VCaP (cell line): Measurements from ENCODE around the gene KLHL29.

Experiments used
- H3K27ac ChIP-seq: fragments of 450-650 bp; 2 replicates; pipeline ENCODE4 v1.5.1; 2017
- TF ChIP-seq, protein P1 (sequence below): fragments of 450-650 bp; conservative IDR thresholded peaks from 2 replicates; pipeline ENCODE4 v1.5.1; 2017; ENCODE audit warnings: mild to moderate bottlenecking, moderate library complexity

Gene KLHL29

DNA sequence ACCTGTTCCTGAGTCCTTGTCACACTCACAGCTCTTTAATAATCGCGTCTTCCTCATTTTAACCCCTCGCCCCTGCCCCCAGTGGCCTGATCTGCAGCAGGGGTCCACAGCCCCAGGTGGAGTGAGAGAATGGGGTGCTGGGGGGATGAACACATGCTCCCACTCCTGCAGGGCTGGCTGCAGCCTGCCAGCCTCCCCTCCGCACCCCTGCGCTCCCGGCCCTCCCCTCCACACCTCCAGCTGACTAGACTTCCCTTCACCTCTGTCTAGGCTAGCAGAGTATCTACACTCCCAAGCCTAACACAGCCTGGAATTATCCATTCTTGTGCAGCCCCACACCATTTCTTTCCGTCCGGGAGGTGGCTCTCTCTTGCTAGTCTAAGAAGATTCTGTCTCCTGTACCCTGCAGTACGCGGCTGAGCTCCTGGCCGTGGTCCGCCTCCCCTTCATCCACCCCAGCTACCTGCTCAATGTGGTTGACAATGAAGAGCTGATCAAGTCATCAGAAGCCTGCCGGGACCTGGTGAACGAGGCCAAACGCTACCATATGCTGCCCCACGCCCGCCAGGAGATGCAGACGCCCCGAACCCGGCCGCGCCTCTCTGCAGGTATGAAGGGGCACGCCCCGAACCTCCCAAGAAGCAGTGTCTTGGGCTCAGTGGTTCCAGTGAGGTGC, 310.4 kb downstream of the KLHL29 start:
- H3K27ac ChIP-seq, result no peak overlapping the region
- TF ChIP-seq, protein P1, sequence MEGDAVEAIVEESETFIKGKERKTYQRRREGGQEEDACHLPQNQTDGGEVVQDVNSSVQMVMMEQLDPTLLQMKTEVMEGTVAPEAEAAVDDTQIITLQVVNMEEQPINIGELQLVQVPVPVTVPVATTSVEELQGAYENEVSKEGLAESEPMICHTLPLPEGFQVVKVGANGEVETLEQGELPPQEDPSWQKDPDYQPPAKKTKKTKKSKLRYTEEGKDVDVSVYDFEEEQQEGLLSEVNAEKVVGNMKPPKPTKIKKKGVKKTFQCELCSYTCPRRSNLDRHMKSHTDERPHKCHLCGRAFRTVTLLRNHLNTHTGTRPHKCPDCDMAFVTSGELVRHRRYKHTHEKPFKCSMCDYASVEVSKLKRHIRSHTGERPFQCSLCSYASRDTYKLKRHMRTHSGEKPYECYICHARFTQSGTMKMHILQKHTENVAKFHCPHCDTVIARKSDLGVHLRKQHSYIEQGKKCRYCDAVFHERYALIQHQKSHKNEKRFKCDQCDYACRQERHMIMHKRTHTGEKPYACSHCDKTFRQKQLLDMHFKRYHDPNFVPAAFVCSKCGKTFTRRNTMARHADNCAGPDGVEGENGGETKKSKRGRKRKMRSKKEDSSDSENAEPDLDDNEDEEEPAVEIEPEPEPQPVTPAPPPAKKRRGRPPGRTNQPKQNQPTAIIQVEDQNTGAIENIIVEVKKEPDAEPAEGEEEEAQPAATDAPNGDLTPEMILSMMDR, result no peak

DNA sequence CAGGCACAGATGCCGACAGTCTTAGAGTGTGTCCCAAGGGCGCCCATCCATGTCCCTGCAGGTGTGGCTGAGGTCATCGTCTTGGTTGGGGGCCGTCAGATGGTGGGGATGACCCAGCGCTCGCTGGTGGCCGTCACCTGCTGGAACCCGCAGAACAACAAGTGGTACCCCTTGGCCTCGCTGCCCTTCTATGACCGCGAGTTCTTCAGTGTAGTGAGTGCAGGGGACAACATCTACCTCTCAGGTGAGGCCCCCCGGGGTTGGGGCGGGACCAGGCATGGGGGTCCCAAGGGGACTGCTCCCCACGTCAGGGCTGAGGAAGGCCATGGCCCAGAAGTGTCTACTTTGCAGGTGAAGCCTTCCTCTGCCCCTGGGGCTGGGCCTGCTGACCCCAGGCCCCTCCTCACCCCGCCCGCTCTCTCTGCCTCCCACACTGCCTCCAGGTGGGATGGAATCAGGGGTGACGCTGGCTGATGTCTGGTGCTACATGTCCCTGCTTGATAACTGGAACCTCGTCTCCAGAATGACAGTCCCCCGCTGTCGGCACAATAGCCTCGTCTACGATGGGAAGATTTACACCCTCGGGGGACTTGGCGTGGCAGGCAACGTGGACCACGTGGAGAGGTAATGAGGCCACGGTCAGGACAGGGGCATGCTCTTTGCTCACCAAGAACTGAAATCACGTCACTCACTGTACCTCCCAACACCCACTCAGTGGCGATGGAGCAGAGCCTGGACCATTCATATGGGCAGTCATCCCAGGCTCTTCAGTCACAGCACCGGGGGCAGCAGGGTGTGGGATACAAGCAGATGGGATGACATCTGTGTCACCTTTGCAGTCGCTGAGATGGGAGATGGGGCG, 311.1 kb downstream of the KLHL29 start:
- TF ChIP-seq, protein P1, result no peak
- no peak overlapping the region for H3K27ac ChIP-seq

DNA sequence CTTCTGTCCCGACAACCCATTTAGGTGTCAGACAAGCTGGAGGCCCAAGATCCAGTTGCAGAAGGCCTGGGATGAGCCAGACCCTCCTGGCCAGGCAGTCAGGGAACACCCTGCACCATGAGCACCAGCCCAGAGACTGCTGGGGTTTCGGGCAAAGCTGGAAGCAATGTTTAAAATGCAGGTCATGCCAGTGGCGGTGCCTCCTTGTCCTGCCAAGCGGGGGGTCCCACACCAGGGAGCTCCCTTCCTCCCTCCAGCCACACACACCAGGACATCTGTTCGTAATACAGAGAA, 311.7 kb downstream of the KLHL29 start:
- TF ChIP-seq, protein P1, result no peak
- H3K27ac ChIP-seq, result no peak overlapping the region

DNA sequence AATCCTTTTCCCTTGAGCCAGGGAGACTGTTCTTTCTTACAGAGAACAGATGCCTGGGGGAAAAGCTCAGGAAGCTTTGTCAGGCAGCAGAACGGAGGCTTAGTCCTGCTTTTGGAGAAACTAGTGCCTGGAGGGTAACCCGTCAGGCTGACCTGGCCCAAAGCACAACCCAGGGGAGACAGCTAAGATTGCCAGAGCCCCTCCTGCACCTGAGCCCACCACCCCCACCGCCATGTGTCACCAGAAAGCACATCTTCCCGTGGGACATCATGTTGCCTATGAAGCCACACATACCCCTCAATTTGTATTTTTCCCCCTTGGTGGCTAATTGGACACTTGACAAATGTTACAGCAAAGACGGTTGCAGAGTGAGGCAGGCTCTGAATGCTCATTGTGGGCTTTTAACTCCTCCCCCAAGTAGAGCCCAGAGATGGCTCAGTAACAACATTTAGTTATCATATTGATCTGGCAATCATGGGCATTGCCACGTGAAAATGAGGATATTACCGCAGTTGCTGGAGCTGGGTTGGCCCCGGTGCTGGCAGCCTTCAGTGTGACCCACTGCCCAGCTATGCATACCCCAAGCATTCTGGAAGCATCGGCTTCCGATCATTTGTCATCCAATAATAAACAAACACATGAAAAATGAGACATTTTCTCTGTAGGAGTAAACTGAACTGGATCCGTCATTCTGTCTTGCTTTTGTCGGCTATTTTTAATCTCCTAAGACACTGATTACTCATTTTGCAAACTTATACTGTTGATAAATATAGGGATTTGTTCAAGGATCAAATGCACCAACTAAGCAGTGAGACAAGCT, 312.5 kb downstream of the KLHL29 start:
- TF ChIP-seq, protein P1, result no peak
- H3K27ac ChIP-seq, result no peak overlapping the region

DNA sequence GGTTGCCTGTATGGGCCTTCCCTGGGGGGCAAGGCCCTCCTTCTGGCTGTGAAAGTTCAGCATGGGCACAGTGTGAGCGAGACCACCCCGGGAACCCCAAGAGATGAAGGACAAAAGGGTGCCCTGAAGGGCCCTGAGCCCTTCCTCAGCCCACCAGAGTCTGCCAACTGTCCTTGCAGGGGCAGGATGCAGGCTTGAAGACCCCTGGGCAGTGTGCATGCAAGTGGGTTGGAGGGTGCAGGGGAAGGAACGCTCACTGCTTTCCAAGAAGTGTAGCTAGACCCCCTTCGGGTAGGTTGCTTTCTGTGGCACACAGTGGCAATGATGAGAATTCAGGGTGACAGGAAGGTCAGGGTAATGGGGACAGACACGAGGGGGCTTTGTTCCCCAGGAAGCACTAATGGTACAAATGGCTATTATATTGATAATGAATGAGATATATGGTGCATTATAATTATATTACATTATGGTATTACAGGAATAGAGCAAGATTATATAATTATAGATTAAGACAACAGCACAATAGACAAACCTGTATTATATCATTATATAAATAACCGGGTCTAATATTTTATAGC, 313.2 kb downstream of the KLHL29 start:
- H3K27ac ChIP-seq, result no peak overlapping the region

DNA sequence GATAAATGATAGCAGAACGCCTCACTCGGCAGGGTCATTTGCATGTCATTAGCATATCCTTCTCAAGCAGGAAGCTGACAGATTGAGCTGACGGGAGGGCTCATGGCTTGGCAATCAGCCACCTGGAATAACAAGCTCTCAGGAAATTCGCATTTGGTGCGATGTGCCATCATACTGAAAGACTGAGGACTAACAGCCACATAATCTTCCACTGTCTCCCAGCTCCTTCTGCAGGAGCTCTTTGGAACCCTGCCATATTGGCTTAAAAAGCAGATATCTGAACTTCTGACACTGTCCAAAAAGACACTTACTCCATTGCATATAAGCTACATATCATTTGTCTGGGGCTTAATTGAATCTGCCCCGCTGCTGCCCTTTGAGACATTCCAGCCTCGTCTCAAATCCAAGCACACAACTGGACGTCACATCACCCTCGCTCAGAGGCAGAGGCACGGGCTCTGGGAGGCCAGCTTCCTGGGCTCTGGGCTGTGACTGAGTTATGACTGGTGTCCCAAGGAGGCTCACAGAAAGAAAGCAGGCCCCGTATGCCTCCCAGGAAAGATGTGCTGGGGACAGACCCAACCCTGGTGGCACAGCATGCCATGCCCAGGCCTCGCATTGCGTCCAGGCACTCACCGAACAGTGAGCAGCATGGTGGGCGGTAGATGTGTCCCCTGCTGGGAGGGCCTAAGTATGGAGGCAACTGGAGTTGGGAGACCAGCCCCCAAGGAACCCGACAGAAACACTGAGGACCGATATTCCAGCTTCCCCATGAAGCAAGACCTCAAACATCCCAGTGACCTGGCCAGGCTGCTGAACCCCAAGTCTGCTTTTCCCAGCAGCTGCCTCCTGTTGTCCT, 314.0 kb downstream of the KLHL29 start:
- TF ChIP-seq, protein P1, result no peak
- no peak overlapping the region for H3K27ac ChIP-seq

More for the DNA sequence above, 313.2 kb downstream of the KLHL29 start:
- TF ChIP-seq, protein P1, result no peak
